ENCODE measurements around the gene CFAP65.

The CFAP65 gene

DNA sequence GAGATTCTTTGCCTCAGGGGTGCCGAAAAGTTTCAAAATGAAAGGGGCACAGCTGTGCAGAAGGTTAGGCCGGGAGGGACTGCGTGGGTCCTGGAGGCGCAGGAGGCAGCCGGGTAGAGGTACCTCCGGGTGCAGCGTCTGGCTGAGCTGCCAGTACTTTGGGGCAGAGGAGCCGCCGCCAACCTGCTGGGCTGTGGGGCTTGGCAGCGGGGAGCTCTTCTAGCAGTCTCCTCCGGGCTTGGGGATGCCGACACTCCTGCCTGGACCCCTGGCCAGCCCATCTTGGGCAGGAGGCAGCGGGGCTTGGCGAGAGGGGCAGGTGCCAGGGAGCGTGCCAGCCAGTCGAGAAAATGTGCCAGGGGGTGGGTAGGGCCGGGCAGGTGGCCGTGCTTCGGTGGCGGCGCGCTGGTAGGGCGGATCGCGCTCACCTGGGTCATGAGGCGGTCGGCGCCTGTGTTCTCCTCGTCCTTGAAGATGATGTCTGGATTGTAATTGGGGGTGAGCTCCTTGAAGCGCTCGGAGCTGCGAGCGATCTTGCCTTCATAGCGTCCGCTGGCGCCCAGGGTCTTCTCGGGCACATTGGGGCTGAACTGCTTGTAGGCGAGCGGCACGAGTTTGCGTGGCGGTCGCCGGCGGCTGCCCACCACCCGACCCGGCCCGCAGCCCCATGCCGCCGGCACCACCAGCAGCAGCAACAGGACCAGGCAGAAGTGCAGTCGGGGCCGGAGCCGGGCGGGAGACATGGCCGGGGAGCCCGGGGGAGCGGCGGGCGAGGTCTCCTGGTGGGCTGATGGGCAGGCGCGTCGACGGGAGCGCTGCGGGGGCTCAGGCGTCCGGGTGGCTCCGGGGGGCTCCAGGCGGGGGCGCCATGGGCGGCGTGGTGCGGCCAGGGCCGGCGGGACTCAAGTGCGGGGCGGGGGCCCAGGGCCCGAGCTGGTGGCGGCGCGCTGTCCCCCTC is 18.7 kb upstream of the CFAP65 start:
- no peak for DNase-seq

GRCh38 chr2:219059375-219059724 is 18.0 kb upstream of the CFAP65 start:
- DNase-seq = no peak

- DNase-seq = no peak
Observed at GRCh38 chr2:219058541-219059374, 17.4 kb upstream of the CFAP65 start.

DNA sequence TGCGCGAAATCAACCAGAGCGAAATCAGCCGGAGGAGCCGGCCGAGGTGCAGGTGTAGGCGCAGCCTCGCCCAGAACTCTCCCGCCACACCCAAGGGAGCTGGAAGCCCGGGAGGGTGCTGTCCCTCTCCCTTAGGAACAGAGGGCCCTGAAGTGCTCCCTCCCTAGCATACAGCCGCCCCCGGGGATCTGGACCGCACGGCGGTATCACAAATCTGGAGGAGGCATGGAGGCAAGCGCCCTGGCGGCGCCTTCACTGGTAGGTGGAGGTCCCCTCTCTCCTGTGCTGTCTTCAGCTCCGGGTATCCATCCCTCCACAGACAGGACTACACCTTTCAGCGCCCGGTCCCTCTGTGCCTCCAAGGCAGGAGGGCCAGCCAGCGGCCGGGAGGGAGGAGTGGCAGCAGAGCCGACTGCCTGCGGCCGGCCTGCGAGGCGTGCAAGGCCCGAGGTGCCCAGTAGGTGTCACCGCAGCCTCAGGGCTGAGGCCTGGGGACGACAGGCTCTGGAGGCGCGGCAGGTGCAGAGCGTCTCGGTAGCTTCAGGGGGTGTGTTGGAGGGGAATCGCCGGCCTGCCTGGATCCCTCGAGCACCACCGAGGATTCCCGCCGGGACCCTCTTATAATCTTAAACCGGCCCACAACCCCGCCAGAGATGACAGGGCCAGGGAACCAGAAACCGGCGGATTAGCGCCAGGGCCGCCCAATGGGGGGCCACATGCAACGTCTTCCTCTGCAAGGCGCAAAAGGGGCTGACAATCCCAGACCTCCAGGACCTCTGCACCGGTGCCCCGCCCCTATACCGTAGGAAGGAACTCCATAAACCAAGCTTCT is 16.6 kb upstream of the CFAP65 start:
- DNase-seq = peak; percentile 73 to 88 (median 82)

- no peak for DNase-seq
Observed at GRCh38 chr2:219056896-219057708, 15.8 kb upstream of the CFAP65 start.

- DNase-seq = no peak
Observed at GRCh38 chr2:219056176-219056895, 15.0 kb upstream of the CFAP65 start.

- no peak for DNase-seq
Observed at GRCh38 chr2:219054956-219055903, 13.9 kb upstream of the CFAP65 start.

DNA sequence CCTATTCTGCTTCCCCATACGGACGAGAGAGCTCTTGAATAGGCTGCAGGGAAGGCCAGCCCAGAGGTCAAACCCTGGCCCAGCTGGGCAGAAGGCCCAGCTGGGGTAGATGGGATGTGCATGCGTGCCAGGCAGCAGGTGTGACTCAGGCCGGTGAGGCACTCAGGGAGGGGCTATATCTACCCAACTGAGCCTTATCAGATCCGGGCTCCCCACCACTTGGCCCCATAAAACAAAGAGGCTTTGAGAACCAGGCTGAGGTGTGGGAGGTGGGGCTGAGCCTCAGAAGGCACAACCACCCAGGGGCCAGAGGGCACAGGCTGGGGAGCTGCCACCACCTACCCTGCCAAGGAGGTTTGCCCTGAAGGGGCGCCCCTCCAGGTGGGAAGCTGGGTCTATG is 8.0 kb upstream of the CFAP65 start:
- DNase-seq = no peak

- peak; percentile 48 to 78 (median 64) for DNase-seq
Observed at GRCh38 chr2:219045937-219046550, 4.7 kb upstream of the CFAP65 start.

GRCh38 chr2:219042750-219043149 is 1.4 kb upstream of the CFAP65 start:
- no peak for DNase-seq

DNA sequence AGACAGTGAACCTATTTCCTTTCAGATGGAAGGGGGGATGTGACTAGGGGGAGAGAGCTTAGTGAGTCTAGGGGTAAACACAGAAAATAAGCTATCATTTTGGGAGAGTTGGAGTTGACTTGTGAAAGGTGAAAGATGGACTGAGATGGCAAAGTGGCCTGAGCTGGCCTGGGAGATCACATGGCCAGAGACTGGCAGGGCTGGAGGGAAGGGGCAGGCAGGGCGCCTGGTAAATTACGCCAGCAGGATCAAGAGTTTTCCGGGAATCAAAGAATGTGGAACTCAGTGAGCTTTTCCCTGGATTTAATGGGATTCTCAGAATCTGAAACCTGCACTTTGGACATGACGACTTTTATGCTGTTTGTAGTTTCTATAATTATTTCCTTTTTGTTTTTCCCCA is 841 bp upstream of the CFAP65 start:
- DNase-seq = no peak

DNA sequence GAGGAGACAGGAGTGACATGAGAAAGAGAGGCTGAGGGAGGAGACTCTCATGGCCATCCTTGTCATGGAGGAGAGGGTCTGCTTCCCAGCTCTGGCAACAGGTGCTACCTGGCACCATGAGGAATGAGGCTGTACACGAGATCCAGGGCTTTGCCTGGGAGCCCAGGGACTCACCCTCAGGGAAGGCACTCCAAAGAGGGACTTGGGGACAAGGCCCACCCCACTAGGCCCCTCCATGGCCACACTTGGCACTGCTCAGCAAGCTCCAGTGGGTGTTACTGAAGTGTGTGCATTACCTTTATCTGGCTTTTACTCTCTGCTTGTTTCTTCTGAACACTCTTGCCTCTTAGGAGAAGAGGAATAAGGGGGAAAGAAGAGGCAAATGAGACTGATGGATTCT is 2.7 kb downstream of the CFAP65 start:
- DNase-seq = no peak

GRCh38 chr2:219037783-219038499 is 3.4 kb downstream of the CFAP65 start:
- DNase-seq = no peak

DNA sequence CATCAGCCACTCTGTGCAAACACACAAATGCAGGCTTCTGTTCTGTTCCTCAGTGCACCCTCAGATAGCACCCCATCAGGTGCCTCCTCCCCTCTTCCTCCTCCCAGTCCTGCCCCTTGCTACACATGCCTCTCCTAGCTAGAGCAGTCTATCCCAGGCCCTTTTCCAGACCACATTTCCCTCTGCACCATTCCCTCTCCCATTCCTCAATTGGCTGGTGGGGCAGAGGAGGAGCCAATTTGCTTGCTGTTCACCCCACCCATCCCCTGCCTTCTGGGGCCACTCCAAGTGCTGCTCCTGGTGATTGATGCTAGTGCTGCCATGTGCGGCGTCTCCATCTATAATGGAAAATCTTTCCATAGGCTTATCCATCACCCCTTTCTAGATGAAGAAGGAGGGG is 5.4 kb downstream of the CFAP65 start:
- no peak for DNase-seq

GRCh38 chr2:219034823-219035222 is 6.5 kb downstream of the CFAP65 start:
- DNase-seq = no peak

GRCh38 chr2:219032051-219032745 is 9.1 kb downstream of the CFAP65 start:
- no peak for DNase-seq

- no peak for DNase-seq
Observed at GRCh38 chr2:219031005-219031738, 10.1 kb downstream of the CFAP65 start.

All from suppressor macrophage treated with lipopolysaccharide for 1 hour (primary cell).